GM21447 (cell line): ENCODE data around the gene BMAL2.
A peak's percentile ranks its signal among the peaks of the same experiment; 100 is the strongest.

Experiments used
- ATAC-seq: cut with Tn5 transposase; IDR thresholded peaks from one replicate; pipeline ENCODE4 v1.9.1; 2021; ENCODE audit not compliant: unreplicated experiment

The BMAL2 gene

DNA sequence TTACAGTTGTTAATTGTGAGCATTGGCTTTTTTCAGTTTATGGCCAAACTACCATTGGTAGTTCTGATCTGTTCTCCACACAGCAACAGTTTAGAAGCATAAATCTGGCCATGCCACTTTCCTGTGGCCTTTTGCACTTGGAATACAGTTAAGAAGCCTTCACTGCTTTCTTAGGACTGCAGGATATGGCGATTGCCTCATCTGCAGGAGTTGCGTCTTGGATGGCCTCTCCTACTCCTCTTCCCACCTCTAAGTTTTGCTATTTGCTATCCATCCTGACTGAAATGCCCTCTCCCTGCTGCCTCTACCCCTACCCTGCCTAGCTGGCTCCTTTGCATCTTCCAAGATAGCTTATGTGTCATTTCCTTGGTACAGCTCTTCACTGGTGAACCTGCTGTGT, 12.8 kb upstream of the BMAL2 start:
- ATAC-seq: no peak

DNA sequence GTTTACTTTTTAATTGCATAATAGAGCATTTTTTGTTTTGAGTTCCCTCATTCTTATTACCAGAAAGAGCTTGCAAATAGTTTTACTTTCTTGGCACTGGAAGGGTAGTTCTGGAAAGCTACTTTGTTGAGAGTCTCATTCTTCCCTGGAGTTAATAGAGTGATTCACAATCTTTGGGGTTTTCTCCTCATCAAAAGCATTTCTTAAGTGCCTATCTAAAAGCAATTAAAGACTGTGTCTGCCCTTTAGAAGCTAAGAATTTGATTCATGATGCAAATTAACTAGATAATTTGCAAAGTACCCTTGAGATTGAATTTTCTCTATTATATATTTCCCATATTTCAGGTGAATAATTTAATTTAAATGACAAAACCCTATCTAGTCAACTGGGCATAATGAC, 8.1 kb upstream of the BMAL2 start:
- ATAC-seq: no peak

DNA sequence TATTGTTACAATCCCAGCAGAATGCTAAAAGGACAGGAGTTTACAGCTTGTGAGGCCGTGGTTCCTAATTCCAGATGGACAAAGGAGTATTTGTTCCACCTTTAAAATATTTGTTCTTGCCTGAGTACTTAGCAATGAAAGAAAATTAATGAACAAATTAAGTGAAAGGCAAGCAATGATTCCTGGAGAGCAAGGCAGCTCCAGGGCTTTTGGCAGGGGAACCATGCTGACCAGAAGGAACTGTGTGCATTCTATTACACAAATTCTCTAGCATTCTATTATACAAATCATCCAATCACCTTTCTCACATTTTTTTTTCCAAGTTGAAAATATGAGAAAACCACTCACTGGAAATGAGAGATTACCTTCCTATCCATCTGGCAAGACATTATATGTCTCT, 1.8 kb upstream of the BMAL2 start:
- ATAC-seq: no peak

DNA sequence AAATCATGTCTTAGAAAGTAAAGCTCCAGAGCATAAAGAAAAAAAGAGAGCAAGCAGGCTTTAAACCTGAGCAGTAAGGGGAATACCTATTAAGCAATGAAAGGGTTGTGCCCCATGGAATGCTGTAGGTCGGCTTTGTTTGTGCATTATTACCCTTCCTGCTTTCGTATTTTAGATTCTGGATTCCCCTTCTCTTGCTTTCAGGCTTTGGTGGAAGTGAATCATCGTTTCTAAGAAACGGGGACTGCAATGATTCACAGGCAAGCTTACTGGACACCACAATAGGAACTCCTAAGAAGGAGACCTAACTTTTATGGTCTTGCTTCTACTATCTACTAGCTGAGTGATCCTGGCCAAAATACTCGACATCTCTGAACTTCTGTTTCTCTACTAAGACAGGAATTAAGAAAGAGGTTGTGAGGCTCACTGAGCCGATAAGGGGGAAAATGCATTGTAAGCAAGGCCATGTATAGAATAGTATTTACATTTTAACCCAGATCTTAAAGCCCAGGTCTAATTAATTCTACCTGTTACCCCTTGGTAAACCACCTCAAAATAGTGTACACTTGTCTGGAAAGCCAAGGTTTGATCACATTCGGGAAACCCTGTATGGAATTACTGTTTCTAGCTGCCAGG, 1.2 kb upstream of the BMAL2 start:
- ATAC-seq: peak; percentile 35

DNA sequence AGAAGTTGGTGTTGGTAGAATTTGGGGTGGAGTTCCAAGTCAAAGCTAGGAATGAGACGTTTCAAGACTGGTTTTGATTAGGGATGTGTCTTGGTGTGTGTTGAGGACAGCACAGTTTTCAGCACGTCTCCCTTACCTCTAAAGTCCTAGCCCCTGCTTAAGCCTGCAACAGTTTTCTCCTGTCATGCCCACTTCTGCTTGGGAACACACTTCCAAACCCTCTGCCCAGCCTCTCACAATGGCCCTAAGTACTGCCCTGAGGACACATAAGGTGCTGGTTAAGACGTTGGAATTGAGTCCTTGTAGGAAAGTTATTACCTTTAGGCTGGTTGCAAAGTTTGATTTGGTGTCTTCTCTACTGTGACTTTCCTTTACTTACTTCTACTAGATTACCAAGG, 710 bp upstream of the BMAL2 start:
- ATAC-seq: no peak

DNA sequence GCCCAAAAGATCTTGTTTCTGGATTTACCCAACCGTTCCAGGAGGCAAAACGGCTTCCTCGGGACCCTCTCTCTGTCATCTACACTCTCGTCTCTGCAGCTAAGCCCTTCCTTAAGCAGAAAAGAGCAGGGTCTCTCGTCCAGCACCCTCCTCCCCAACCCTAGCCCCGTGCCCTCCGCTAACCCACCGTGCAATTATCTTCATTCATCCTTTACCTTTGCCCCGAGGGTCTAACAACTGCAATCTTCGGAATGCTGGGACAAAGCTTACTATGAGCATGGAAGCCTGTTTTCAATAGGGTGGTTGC, 276 bp upstream of the BMAL2 start:
- peak; percentile 0 for ATAC-seq

DNA sequence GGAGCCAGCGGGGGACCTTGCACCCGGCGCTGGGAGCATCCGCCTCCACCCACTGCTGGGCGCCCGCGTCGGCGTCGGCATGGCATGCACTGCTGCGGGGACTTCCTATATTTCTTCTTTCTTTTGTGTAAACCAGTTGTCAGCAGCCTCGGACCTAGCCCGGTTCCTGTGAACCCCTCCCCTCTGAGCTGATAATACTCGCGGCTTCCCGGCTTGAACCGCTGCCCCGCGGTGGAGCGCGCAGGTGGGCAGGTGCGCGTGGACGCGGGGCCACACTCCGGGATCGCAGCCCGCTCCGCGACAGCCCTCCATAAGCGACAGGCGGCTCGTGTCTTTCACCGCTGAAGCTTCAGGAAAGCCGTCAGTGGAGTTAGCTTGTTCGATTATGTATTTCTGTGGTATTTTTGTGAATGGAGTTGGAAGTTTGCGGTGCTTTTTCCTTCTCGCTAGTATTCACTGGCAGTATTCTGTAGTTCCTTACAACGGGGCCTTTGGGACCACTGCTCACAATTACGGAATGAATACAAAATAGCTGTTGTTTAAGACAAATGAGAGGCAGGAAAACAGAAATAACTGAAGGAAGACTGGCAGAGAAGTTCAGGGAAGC, 870 bp downstream of the BMAL2 start:
- ATAC-seq: peak; percentile 24

DNA sequence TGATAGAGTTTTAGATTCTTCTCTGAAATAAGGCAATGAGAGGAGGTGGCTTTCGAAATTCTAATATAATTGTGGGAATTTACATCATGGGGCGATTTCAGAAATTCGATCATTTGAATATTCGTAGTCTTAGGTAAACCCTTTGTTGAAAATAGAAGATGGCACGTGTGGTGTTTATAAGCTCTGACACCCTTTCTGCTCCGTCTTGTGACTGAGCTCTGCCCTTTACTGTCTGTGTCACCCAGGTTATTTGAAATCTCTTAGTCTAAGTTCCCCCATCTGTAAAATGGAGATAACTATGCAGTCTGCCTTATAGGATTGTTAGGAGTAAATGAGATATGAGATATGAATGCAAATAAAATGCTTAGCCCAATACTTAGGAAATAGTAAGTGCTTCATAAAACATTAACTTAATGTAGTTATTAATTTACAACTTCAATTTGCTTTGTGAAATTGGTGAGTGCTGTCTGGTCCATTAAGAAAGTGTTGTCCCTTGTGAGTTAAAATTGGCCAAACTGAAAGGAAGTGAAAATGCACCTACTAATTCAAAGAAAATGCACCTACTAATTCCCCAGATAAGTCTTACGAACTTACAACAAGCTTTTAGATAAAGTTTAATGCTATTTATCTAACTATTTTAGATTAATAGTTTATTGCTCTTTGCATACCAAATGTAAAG, 1.5 kb downstream of the BMAL2 start:
- no peak for ATAC-seq

DNA sequence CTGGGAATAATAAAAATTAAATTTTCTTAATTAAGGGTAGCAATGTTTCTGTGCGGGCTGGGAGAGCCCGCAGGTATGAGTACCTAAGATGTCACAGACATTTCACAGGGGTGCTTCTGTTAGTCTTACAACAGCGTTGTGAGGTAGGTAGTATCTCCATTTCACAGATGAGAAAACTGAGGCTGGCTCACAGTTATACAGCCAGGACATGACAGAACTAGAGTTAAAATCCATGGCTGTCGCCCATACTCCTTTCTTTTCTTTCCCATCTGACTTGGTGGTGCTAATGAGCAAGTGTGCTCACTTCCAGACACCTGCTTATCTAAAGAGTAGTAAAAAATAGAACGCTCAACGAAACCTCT, 2.1 kb downstream of the BMAL2 start:
- no peak for ATAC-seq

DNA sequence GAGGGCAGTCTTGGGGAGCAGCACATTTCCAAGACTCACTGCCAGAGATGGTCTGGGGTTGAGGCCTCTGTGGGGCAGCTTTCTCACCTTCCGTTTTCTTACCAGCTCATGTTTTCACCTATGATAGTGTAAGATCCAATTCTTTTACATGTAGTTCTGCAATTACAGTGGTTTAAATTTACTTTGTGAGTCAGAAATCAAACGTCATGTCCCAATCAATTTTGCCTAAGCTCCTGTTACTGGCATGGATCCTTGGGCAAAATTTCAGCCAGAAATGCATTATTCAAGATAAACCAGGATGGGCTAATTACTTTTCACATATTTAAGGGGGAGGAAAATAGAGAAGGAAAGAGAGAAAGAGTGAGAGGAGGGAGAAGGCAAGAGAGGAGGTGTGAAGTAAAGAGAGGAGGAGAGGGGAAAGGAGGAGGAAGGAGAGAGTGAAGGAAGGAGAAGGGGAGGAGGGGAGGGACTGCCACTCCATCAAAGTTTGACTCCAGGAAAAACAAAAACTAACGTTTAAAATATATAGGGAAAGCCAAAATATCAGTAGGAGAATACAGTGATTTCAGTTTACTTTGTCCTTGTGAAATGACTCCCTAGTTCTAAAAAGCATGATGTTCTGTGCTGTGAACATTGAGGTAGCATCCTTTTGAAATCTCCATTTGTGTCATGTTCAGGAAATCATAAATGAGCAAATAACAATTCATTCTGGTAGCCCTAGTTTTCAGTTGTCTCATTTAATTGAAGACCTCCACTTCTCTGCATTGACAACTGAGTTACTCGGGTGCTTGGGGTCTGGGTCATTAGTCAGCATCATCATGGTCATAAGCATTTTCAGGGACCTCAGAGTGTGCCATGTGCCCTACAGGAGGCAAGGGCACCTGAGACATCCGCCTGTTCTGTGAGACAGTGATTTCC, 3.0 kb downstream of the BMAL2 start:
- ATAC-seq: no peak

DNA sequence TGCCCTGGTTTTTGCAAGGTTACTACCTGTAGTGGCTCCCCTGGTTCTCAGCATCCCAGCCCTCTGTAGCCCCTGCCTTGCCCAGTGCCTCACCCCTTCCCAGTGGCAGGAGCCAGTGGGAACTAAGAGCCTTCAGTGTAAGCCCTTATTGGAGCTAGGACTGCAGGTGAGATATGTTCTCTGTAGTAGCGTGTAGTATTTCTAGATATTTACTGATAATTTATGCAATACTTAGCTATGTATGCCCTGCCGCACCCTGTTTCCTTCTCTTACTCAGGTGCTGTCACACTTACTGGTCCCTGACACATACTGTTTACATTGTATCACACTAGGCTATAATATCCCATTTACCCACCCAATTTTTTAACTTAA, 3.6 kb downstream of the BMAL2 start:
- no peak for ATAC-seq

DNA sequence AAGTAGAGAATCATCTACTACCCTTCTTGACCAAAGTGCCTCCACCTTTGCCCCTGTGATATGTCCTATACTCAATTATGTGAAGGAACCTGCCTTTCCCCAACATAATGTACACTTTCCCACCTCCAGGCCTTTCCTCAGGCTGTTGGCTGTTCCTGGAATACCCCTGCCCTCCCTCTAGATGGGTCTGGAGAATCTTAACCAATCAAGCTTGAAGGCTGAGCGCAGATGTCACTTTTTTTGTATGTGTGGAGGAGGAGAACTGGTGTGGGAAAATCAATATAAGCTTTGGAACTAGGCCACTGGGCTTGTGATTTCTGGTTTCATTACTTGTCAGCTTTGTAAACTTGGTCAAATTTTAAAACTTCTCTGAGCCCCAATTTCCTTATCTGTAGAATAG, 4.7 kb downstream of the BMAL2 start:
- ATAC-seq: no peak

DNA sequence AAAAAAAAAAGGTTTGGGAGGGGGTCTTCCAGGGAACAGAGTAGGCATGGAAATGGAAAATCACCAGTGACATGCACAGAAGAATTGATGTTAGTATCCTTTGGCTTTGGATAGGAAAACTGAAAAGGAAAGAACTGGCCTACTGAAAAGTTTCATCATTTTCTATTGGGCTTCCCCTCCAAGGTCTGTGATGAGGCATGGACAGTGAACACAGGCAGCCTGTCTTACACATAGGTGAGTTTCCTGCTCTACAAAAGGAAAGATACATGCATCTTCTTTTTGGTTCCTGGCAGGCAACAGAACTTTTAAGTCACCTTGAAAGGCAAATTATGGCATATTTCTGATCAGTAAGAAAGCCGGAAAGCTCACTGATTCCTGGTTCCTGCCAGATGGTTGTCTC, 5.8 kb downstream of the BMAL2 start:
- no peak for ATAC-seq

DNA sequence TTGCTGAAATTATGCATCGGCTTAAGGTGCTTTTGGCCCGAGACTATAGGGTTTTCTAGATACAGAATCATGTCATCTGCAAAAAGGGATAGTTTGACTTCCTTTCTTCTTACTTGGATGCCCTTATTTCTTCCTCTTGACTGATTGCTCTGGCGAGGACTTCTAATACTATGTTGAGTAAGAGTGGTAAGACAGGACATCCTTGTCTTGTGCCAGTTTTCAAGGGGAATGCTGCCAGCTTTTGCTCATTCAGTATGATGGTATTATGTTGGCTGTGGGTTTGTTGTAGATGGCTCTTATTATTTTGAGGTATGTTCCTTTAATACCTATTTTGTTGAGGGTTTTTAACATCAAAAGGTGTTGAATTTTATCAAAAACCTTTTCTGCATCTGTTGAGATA, 8.3 kb downstream of the BMAL2 start:
- ATAC-seq: no peak

DNA sequence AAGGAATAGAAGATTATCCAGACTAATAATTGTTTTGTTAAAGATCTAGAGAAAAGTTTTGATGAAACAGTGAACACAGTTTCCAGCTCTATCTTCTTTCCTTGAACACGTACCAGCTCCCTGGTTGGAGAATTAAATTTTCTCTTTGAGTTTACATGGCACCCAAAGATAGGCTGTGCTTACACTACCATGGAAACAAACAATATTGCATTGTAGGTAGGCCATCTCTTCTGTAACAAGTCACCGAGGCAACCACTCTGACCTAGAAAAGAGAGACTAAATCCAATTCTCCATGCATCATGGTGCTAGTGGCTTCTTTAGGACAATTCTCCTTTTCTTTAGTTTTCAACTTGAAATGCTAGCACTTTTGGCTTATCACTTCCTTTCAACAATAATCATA, 9.9 kb downstream of the BMAL2 start:
- no peak for ATAC-seq

DNA sequence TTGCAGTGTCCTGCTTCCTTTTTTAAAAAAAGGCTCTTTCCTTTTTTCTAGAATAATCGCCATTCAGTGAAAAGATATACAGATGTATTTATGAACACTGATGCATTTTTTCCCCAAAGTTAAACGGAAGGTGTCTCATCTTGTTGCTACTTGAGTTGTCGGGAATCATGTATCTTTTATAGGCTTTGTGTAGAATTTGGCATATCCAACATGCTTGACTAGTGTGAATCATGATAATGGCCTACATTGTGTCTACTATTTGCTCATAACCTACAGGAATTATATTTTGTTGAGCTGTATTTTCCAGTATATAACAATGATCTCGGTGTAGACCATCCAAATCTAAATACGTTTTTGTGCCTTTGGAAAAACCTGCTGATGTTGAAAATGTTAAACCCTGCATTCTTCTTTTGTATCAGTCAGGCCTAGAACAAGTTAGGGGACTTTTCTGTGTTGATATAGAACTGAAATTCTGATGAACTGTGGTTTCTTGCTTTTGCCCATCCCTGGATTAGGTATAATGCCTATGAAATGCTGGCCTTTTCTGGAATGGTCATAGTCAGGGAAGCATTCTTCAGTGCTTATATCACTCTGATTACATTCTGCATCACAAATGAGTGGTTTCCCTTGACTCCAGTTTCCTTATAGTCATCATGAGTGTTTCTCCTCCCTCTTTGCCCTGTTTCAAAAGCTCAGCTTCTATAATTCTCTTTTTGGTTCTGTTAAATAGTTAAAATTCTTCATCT, 10.8 kb downstream of the BMAL2 start:
- ATAC-seq: no peak

DNA sequence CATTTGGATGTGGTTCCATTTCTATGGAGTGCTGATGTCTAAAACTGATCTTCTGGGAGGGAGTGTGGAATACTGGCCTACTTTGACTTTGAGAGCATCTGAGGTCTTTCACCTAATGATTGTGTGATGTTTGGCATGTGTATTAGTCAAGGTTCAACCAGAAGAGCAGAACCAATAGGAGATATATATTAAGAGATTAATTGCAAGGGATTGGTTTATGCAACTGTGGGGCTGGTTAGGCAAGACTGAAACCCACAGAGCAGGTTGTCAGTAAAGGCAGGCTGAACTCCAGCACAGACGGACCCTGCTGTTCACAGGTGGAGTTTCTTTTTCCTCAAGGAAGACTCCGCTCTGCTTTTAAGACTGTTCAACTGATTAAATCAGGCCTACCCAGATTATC, 11.6 kb downstream of the BMAL2 start:
- ATAC-seq: no peak

DNA sequence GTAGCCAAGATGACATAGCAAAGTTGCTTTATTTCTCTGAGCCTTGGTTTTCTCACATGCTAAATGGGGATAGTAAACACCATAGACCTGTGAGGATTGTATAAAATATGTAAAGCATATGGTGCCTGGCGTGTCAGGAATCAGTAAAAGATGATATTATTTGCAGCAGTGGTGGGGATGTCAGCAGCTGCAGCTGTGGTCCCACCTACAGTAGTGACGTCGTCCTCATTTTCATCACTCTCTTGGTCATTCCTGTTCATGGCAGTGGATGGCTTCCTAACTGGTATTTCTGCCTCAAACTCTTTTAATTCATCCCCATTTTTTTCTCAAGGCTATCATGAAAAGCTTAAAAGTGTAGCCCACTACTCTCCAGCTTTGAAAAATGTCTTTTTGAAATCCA, 12.1 kb downstream of the BMAL2 start:
- no peak for ATAC-seq

DNA sequence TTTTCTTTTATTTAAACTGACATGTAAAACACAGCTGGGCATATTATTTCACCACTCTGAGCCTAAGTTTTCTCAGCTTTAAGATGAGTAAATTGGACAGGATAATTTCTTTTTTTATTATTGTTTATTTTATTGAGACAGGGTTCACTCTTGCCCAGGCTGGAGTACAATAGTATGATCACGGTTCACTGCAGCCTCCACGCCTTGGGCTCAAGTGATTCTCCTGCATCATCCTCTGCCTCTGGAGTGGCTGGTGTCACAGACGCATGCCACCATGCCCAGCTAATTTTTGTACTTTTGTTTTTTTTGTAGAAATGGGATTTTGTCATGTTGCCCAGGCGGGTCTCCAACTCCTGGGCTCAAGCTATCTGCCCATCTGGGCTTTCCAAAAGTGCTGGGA, 12.7 kb downstream of the BMAL2 start:
- no peak for ATAC-seq

DNA sequence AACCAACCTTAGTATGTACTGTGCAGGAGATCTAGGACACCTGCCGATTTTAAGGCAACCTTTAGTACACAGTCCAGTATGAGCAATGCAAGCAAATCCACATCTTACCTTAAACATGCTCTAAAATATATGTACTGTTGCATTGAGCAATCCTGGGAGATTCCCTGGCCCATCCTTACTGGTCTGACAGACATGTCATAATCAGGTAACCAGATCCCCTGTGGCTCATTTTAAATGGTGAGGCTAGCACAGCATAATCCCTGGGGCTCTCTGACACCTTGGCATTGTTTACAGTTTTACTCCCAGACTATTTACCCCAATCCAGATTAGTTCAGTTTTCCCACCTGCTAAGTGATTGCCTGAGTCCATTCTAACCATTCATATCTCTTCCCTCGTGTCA, 15.1 kb downstream of the BMAL2 start:
- no peak for ATAC-seq

DNA sequence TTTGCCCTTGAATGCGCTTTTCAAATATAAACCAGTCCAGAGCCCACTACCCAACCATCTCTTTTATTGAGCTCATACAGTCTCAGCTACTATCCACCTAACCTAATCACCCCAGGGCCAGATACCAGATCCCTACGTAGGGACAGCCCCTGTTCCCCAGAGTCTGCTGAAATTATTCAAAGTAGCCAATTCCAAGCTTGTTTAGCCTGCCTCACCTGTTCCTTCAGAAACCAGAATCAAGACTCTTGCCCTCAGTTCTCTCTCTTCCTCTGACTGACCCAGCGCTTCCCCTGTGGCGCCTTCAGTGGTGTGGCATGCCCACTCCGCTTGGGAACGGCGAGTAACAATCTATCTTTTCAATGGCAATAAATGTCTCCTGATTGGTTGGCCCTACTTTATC, 18.8 kb downstream of the BMAL2 start:
- no peak for ATAC-seq
